ENCODE results near the gene NIPSNAP3A. TPM values are rescaled to one million over a fixed set of nuclear protein-coding genes. Genes with fewer than 3 reads are reported as not detected.

The NIPSNAP3A gene
- total and polyA plus RNA-seq, 2 donors (not counting 3 experiments of a cell fraction or from before 2014, with no cell fraction given): 27.2 TPM

- no peak overlapping the region for H2AFZ ChIP-seq (ENCODE audit: low read depth, low read length)
- CTCF ChIA-PET: interaction anchor here (1.3 kb wide), 1 partner anchor 30 kb away, joined by 3 read pairs; no protein-coding TSS in a partner anchor
- no peaks in the 10 kb centered on the region for H4K20me1 ChIP-seq (replicated peaks; ENCODE audit: control insufficient read depth, extremely low read depth, insufficient read depth, low read length)
- no peaks in the 10 kb centered on the region for H3K9me1 ChIP-seq (replicated peaks; ENCODE audit: control insufficient read depth, extremely low read depth, insufficient read depth, low read length)
- H3K4me2 ChIP-seq (ENCODE audit: insufficient read depth, low read length): no peak overlapping the region
- no peak overlapping the region for H3K9ac ChIP-seq (replicated peaks; ENCODE audit: extremely low read depth, insufficient read depth, low read length)
- H3K4me1 ChIP-seq (ENCODE audit: control insufficient read depth, extremely low read depth, insufficient read depth, low read length): no peaks in the 10 kb centered on the region
- no peaks in the 10 kb centered on the region for H3K27me3 ChIP-seq (ENCODE audit: control insufficient read depth in 2 of 2, insufficient read depth in 2 of 2, low read length in 2 of 2)
- H3K9me3 ChIP-seq (replicated peaks; ENCODE audit: control insufficient read depth, insufficient read depth, low read length): no peaks in the 10 kb centered on the region
- no peak overlapping the region for H3K4me3 ChIP-seq (replicated peaks in 1 of 3; ENCODE audit: insufficient read depth in 1 of 3, low read depth in 1 of 3, low read length in 3 of 3)
- FAIRE-seq (no peak), DNase-seq (ENCODE audit: low read depth, low spot score) (no peak)
- dilution Hi-C loops (cut with MboI; ENCODE audit: extremely low pct_ligation_motif_present, low sequenced_read_pairs): no loop called here
- no peaks in the 10 kb centered on the region for H3K79me2 ChIP-seq (ENCODE audit: control insufficient read depth, insufficient read depth, low read length)
- POLR2A ChIA-PET: no interaction called here
- no peaks in the 10 kb centered on the region for H3K36me3 ChIP-seq (ENCODE audit: control insufficient read depth in 2 of 2, extremely low read depth in 1 of 2, insufficient read depth in 2 of 2, low read length in 2 of 2)
- no peak overlapping the region for H3K27ac ChIP-seq (ENCODE audit: insufficient read depth, low read depth, low read length)
- TF ChIP-seq POLR2A (IDR thresholded peaks at IDR 0.05; ENCODE audit: low read depth, low read length) (no peak), GATA2 (IDR thresholded peaks at IDR 0.05; ENCODE audit: insufficient read depth, insufficient read length, low read depth, low read length) (no peak), MYC (IDR thresholded peaks at IDR 0.05; ENCODE audit: low read depth, low read length) (no peak), MAX (IDR thresholded peaks at IDR 0.05; ENCODE audit: insufficient read depth, insufficient read length) (no peak), EZH2 (IDR thresholded peaks at IDR 0.05; ENCODE audit: borderline replicate concordance, low read depth, low read length, severe bottlenecking) (no peak), POLR2AphosphoS5 (IDR thresholded peaks at IDR 0.05; ENCODE audit: insufficient read depth, low read depth, low read length) (no peak), FOS (IDR thresholded peaks at IDR 0.05; ENCODE audit: borderline replicate concordance, insufficient read depth, low read length) (no peak), CTCF (IDR thresholded peaks at IDR 0.05; ENCODE audit: extremely low read depth in 1 of 2, insufficient read depth in 1 of 2, low read depth in 1 of 2, low read length in 2 of 2) (no peak), JUN (IDR thresholded peaks at IDR 0.05; ENCODE audit: borderline replicate concordance, insufficient read depth, insufficient read length, low read depth) (no peak)
- no TSS peak for BruUV-seq (replicated peaks)
- intact Hi-C loops (cut with micrococcal nuclease): no loop called here
These were observed 50.9 kb downstream of the NIPSNAP3A start for GRCh38 chr9:104798209-104798995.
